DMS 273 (cell line): Measurements from ENCODE around the gene CORO7.

Source experiments
- DNase-seq: peaks from one replicate; lab custom pipeline; 2025; ENCODE audit not compliant: unreplicated experiment; lab: John Stamatoyannopoulos, UW

Gene CORO7

GRCh38 chr16:4385789-4386450 lies 30.5 kb downstream of the CORO7 start:
- DNase-seq = no peak

- DNase-seq = no peak
These were observed 31.2 kb downstream of the CORO7 start for GRCh38 chr16:4385066-4385788.

GRCh38 chr16:4384509-4384942 lies 31.9 kb downstream of the CORO7 start:
- no peak for DNase-seq

- DNase-seq = no peak
These were observed 32.6 kb downstream of the CORO7 start for GRCh38 chr16:4383591-4384444.

- no peak for DNase-seq
These were observed 33.5 kb downstream of the CORO7 start for GRCh38 chr16:4382795-4383357.

DNA sequence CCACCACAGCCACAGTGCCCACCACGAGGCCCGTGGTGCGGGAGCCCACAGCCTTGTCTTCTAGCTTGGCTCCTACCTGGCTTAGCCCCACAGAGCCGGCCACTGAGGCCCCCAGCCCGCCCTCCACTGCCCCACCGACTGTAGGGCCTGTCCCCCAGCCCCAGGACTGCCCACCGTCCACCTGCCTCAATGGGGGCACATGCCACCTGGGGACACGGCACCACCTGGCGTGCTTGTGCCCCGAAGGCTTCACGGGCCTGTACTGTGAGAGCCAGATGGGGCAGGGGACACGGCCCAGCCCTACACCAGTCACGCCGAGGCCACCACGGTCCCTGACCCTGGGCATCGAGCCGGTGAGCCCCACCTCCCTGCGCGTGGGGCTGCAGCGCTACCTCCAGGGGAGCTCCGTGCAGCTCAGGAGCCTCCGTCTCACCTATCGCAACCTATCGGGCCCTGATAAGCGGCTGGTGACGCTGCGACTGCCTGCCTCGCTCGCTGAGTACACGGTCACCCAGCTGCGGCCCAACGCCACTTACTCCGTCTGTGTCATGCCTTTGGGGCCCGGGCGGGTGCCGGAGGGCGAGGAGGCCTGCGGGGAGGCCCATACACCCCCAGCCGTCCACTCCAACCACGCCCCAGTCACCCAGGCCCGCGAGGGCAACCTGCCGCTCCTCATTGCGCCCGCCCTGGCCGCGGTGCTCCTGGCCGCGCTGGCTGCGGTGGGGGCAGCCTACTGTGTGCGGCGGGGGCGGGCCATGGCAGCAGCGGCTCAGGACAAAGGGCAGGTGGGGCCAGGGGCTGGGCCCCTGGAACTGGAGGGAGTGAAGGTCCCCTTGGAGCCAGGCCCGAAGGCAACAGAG lies 34.2 kb downstream of the CORO7 start:
- no peak for DNase-seq

DNA sequence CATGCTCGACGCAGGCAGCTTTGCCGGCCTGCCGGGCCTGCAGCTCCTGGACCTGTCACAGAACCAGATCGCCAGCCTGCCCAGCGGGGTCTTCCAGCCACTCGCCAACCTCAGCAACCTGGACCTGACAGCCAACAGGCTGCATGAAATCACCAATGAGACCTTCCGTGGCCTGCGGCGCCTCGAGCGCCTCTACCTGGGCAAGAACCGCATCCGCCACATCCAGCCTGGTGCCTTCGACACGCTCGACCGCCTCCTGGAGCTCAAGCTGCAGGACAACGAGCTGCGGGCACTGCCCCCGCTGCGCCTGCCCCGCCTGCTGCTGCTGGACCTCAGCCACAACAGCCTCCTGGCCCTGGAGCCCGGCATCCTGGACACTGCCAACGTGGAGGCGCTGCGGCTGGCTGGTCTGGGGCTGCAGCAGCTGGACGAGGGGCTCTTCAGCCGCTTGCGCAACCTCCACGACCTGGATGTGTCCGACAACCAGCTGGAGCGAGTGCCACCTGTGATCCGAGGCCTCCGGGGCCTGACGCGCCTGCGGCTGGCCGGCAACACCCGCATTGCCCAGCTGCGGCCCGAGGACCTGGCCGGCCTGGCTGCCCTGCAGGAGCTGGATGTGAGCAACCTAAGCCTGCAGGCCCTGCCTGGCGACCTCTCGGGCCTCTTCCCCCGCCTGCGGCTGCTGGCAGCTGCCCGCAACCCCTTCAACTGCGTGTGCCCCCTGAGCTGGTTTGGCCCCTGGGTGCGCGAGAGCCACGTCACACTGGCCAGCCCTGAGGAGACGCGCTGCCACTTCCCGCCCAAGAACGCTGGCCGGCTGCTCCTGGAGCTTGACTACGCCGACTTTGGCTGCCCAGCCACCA lies 35.1 kb downstream of the CORO7 start:
- DNase-seq = no peak

GRCh38 chr16:4380119-4381063 lies 36.0 kb downstream of the CORO7 start:
- DNase-seq = no peak

GRCh38 chr16:4378999-4379690 lies 37.3 kb downstream of the CORO7 start:
- no peak for DNase-seq

DNA sequence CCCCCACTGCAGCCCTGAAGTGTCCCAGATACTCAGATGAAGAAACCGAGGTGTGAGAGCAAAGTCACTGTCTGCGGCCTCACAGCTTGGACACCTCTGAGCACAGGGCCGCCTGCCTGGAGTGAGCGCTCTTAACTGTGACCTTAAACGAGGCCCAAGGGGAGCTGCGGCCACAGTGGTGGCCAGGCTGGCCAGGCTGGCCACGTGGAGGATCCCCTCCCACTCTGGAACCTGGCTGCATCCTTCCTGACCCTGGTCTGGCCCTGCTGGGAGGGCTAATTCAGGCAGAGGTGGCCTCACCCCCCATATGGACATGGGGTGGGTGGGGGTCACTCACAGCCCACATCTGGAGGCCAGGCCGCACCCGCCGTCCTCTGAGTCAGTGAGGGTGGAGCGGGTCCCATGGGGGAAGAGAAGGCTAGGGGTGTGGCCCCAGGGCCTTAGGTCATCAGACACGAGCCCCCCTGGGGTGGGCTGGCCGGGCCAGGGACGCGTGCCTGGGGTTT lies 38.2 kb downstream of the CORO7 start:
- DNase-seq = no peak

DNA sequence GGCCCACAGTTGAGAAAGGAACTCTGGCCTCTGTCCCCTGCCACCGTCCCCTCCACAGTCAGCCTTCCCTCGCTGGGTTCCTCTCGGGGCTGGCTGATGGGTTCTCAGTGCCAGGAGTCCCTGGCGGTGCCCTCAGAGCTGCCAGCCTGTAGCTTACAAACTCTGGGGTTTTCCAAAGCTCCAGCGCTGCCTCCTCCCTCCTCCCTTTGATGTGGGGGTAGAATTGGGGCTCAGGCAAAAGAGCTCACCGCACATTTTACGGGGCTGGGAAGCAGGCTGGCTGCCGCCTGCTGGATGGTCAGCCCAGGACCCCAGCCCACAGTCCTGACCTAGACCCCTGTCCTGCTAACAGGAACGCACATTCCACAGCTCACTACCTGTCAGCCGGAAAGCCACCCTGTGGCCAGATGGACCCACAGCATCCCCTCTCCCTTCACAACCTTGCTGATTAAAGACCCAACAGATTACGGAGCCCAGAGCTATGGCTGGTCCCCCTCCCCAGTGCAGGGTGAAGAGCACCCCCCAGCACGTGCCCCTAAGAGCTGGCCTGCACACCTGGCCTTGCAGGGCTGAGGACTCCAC lies 38.7 kb downstream of the CORO7 start:
- peak; percentile 46 for DNase-seq

DNA sequence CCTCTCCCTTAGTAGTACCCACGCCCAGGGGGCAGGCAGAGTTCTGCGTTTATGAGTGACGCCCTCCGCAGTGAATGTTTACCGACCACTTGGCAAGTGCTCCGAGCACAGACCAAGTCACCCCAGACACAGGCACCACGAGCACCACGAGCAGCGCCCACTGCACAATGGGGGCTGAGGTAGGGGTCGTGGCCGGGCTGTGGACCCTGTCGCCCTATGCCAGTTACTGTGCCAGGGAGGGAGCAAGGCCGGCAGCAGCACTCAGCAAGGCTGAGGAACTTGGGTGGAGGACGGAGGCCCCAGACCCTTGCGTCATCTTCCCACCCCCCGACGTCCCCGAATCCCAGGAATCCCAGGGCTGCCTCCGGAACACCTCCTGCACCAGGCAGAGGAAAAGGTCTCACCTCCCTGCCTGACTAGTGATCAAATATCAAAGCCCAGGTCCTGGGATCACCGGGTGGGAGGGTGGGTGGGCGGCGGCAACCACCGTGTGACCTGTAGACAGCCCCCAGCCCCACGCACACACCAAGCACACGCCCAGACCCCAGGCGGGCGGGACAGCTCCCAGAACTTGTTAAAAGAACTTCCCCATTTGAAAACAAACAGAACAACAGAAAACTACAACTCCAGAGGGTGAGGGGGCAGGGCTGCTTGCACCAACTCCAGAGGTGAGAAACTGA lies 39.4 kb downstream of the CORO7 start:
- DNase-seq = no peak

- peak; percentile 37 for DNase-seq
These were observed 40.1 kb downstream of the CORO7 start for GRCh38 chr16:4376126-4376892.

DNA sequence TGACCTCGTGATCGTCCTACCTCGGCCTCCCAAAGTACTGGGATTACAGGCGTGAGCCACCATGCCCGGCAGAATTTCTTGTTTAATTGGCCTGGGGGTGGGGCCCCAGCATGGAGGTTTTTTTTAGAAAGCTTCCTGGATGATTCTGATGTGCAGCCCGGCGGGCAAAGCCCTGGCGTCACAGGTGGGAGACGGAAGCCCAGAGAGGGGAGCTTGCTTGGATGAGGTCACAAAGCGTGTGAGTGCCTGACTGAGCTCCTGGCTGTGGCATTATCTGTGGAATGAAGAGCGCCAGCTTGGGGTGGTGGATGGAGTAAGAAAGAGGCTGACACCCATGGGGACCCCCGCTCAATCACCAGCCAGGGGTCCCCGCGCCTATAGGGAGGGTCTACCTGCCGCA lies 40.7 kb downstream of the CORO7 start:
- no peak for DNase-seq

DNA sequence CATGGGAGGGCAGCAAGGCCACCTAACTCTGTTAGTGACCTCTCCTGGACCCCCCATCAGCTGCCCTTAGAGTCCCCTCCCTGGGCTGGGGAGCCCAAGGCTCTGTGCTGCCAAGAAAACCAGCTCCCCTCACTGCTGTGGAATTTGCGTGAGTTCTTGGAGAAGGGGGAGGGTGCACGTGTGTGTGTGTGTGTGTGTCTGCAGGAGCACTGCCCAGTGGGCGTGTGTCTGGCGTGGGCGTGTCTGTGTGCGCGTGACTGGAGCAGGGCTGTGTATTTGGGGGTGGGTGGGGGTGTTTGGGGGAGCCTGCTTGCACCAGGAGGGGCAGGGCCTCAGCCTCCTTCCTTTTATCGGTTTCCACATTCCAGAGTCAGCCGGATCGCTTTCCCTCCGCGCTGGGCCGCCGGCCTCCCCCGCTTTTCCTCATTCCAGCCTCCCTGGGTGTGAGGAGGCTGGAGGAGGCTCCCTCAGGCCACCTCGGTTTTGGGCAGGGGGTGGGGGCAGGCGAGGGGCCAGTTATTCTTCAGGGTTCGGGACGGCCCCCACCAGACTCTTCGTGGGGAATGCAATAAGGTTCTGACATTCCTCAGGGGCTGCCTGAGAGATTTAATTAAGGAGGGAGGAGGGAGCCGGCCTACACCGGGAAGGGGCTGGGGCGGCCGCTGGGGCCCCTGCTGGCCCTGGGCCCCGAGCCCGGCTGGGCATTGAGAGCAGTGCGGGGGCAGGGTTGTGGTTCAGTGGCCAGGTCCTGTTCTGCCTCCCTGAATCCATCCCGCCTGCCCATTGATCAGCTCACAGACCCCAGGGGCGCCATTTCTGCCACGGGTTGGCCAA lies 42.3 kb downstream of the CORO7 start:
- peak; percentile 42 for DNase-seq
